Measurements from ENCODE around the gene CAVIN4.

DNA sequence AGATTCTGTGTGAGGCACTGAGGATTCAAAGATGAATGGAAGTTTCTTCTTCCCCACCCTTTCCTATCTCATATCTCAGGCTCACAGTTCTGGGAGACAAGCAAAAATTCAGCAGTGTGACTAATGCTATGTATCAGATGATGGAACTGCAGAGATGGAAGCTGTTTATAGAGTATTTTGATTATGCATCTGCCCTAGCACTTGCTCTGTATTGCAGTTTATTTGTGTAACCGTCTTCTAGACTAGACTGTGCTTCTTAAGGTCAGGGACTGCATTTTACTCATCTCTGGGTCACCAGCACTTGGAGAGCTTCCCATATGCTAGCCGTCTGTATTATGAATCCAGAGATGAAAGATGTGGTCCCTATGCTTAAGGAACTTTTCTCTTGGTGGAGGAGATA, 12.6 kb downstream of the CAVIN4 start:
- TF ChIP-seq, protein P1, sequence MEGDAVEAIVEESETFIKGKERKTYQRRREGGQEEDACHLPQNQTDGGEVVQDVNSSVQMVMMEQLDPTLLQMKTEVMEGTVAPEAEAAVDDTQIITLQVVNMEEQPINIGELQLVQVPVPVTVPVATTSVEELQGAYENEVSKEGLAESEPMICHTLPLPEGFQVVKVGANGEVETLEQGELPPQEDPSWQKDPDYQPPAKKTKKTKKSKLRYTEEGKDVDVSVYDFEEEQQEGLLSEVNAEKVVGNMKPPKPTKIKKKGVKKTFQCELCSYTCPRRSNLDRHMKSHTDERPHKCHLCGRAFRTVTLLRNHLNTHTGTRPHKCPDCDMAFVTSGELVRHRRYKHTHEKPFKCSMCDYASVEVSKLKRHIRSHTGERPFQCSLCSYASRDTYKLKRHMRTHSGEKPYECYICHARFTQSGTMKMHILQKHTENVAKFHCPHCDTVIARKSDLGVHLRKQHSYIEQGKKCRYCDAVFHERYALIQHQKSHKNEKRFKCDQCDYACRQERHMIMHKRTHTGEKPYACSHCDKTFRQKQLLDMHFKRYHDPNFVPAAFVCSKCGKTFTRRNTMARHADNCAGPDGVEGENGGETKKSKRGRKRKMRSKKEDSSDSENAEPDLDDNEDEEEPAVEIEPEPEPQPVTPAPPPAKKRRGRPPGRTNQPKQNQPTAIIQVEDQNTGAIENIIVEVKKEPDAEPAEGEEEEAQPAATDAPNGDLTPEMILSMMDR (IDR thresholded peaks at IDR 0.05 in 4 of 5, conservative IDR thresholded peaks at IDR 0.05 in 1 of 5): no peak
- no peak for TF ChIP-seq POLR2A (IDR thresholded peaks at IDR 0.05)

Measured in gastrocnemius medialis (tissue), 4 donors.